GM21717 (cell line): ENCODE data around the gene SEC61A1.

ENCODE experiments used
- ATAC-seq: cut with Tn5 transposase; IDR thresholded peaks from one replicate; pipeline ENCODE4 v1.9.1; 2021; ENCODE audit warnings: mild to moderate bottlenecking, moderate library complexity; ENCODE audit not compliant: unreplicated experiment

The SEC61A1 gene

DNA sequence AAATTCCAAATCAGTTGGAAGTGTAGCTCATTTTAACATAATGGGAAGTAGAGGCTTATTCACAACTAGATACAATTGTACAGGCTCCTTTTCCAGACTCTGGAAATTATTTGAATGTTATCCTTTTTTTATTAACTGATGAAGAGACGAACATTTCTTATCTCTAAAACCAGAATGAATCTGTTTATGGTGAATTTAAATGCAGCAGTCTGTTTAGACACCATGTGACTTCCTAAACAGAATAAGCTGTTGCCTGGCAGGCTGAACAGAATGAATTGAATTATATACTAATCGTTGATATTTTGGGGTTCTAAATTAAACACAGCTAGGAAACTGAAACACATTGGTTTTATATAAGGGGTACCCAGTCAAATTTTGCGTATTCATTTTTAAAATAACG, 4.0 kb downstream of the SEC61A1 start:
- no peak for ATAC-seq

DNA sequence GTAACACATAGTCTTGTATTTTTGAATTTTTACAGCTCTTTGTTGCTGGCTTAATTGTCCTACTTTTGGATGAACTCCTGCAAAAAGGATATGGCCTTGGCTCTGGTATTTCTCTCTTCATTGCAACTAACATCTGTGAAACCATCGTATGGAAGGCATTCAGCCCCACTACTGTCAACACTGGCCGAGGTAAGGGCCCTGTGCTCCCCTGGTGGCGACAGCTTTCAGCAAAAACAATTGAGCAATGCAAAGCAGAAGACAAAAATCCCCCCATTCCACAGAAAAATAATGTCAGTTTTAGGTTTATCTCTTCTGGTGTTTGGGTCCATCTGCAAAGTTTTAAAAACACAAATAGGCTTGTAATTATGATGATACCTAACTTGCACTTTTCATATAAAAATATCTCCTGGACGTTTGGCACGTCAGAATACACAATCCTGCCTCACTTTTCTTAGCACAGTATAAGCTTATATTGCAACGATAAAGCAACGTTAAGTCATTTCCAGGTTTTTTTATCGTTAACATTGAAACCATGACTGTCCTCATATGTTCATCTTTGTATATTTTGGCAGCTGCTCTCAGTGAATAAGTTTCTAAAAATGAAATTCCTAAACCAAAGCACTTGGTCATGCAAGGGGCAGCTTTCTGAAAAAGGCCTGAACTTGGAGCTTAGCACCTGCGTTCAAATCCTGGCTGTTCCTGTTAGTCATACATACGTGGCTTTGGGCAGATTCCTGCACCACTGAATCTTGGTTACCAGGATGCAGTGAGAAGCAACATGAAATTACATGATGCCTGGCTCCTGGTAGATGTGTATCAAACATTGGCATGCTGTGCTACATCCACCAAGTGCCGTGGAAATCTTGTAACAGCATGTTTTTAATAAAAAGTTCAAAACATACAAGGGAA, 8.5 kb downstream of the SEC61A1 start:
- no peak for ATAC-seq

DNA sequence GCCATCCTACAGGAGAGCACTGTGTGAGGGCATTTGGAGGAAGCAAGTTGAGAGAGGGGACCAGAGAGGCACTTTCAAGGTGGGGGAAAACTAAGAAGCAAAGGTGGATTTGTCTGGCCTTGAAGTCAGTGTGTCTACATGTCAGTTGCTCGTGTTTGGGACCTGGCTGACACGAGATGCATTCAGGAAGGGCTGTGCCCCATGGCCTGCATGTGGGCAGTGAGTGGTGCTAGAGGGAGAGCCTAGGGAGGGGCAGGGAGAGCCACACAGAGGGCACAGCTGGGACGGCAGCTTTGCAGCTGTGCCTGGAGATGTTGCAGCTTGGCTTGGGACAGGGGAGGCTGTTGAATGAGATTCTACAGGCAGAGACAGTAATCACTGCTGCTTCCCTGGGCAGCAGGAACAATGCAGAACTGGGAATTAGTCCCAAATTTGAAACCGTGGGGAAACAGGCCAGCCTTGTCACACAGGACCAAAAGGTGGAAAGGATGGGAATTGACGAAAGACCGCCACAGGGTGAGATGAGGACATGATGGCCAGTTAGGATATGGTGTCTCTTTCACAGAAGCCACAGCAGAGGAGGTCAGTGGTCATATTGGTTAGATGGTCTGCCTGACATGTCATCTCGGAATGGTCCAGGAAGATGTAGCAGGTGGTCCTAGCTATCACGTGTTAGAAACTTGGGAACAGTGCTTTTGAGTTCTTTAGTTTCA, 10.0 kb downstream of the SEC61A1 start:
- ATAC-seq = no peak

DNA sequence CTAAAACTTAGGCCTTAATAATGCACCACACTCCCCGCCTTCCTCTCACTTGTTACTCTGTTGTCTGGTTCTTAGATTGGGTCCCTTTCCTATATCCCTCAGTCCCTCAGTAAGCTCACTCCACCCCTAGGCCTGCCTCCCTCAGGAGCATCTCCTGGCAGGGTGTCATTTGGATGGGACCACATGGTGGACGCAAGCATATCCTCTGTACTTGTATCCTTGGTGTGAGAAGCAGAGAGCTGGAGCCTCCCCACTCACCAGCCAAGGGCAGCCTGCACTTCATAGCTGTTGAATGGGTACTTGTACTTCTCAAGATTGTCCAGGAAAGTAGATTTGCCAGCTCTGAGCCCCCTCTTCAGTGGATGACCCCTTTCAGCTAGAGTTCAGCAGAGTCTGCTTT, 11.6 kb downstream of the SEC61A1 start:
- ATAC-seq = no peak

DNA sequence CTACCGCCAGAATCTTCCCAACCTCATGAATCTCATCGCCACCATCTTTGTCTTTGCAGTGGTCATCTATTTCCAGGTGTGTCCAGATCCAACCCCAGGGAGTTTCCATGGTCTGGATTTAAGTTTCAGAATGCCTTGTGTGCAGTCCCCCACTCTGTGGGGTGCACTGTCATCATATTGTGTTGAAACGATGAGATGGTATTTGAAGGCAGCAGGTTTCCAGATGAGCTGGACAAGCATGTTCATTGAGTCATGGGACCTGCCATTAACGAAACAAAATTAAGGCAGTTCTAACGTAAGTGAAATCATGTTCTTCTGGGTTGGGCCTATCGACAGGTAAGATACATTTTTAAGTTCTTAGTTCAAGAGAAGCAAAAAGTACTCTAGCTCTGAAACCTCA, 12.7 kb downstream of the SEC61A1 start:
- ATAC-seq = no peak

DNA sequence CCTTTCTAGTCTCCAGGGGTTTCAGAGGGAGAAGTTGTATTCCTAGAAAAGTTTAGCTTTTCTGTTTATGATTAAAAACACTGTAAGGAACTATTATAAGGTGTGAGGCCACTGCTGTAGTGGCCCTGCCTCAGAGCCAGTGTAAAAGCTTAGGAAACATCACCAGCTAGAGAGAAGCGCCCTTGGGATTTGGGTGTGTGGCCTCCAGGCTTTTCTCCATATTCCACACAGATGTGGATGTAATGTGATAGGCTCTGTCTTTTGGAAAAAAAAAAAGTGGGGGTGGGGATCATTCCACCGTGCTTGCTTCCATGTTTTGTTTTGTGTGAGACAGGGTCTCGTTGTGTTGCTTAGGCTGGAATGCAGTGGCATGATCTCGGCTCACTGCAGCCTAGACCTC, 13.9 kb downstream of the SEC61A1 start:
- no peak for ATAC-seq

DNA sequence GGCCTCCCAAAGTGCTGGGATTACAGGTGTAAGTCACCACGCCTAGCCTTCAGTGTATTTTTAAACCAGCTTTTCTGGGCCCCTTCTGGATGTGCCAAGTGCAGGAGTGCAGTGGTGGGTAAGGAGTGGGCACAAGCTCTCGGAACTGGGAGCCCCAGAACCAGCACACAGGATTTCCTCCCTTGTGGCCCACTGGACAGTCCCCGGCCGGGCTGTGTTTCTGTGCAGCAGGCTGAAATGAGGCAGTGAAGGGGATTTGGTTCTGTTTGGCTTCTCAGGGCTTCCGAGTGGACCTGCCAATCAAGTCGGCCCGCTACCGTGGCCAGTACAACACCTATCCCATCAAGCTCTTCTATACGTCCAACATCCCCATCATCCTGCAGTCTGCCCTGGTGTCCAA, 14.4 kb downstream of the SEC61A1 start:
- ATAC-seq = no peak

DNA sequence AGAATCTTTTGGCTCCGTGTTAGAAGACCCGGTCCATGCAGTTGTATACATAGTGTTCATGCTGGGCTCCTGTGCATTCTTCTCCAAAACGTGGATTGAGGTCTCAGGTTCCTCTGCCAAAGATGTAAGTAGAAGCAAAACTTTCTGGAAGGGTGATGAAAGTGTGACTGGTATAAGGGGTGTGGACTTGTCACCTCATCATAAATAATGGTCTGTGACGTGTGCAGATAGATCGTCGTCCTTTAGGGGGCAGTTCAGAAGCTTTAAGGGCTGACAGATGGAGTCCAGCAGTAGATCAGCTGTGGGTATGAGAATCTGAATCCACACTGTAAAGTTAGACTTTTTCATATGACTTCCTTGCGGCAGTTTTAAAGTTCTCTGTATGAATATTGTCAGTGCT, 15.3 kb downstream of the SEC61A1 start:
- no peak for ATAC-seq

DNA sequence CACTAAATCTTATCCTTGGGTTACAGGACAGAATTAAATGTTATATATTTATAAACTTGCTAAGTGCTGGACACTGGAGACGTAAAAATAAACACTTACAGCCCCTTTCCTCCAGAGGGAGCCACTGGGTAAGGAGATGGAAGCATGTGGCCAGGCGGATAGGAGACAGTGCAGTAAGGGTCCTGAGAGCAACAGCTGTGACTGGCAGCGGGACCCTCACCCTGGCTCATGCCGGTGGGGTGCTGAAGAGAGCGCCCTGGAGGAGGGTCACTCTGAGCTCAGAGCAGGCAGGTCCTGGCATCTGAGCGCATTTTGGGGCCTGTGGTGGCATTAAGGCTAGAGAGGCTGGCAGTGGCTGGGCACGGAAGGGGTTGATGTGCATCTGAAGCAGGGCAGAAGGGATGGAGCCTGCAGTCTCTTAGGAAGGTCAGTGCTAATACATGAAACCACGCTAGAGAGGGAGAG, 16.0 kb downstream of the SEC61A1 start:
- no peak for ATAC-seq

DNA sequence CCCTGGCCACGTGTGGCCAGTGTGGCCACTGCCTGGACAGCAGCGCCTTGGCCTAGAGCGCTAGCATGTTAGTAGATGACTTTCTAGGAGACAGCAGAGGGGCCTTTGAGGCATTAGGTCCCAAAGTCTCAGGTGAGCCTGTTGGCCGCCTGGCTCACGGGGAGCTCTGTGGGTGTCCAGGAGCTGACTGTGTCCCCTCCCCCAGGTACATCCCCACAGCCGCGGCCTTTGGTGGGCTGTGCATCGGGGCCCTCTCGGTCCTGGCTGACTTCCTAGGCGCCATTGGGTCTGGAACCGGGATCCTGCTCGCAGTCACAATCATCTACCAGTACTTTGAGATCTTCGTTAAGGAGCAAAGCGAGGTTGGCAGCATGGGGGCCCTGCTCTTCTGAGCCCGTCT, 17.0 kb downstream of the SEC61A1 start:
- ATAC-seq = no peak

DNA sequence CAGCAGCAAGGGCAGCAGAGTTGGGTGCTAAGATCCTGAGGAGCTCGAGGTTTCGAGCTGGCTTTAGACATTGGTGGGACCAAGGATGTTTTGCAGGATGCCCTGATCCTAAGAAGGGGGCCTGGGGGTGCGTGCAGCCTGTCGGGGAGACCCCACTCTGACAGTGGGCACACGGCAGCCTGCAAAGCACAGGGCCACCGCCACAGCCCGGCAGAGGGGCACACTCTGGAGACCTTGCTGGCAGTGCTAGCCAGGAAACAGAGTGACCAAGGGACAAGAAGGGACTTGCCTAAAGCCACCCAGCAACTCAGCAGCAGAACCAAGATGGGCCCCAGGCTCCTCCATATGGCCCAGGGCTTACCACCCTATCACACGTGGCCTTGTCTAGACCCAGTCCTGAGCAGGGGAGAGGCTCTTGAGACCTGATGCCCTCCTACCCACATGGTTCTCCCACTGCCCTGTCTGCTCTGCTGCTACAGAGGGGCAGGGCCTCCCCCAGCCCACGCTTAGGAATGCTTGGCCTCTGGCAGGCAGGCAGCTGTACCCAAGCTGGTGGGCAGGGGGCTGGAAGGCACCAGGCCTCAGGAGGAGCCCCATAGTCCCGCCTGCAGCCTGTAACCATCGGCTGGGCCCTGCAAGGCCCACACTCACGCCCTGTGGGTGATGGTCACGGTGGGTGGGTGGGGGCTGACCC, 18.8 kb downstream of the SEC61A1 start:
- ATAC-seq = no peak

DNA sequence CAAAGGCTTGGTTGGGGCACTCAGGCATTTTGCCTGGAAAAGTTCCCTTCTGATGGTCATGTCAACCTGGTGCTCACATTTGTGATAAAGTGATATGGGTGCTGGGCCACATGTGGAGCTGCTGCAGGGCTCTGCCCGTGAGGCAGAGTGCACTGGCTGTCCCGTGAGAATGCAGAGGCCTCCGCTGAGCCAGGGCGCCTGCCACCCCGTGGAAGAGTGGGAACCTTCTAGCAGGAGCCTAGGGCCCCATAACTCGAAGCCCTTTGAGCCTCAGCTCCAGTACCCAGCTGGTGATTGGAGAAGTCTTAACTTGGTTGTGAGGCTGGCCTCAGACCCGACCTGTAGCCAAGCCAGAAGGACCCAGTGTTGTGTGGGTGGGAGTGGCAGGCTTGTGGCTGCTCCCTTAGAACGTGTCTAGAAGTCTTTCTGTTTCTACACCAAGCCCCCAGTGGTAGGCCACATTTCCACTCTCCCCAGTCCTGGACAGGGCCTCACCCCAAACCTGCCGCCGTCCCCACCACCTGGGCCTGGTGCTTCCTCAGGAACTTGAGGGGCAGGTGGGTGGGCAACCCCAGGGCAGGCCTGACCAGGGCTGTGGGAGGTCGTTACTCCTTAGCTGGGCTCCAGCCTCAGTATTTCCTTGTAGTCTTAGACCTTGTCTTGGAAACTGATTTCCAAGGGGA, 19.7 kb downstream of the SEC61A1 start:
- no peak for ATAC-seq

DNA sequence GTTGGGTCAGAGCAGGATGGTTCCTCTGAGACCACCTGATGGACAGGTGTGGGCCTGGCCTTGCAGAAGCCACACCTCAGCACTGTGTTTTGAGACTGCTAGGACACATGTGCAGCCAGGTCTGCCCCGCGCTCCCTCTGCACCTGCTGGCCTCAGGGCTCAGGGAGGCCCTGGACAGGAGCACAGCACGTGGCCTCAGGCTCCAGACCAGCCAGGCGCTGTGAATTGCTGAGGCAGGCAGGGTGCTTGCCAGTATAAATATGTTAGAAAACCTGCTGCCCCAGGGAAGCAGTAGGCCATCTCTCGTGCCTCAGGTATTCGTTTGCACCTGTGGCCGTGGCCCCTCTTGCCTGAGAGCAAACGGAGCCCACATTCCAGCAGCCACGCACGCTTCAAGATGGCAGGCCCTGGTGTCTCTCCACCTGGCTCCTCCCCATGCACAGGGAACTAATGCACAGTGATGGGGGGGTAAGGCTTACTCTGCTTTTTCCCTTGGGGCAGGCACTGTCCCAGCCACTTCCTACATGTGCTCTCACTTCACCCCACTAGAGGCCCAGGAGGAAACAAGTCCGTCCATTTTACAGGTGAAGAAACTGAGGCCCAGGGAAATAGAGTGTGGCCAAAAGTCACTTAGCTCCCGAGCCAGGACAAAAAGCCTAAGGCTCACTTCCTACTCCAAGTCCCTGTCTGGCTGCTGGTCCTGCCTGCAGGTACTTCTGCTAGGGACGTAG, 20.4 kb downstream of the SEC61A1 start:
- no peak for ATAC-seq

DNA sequence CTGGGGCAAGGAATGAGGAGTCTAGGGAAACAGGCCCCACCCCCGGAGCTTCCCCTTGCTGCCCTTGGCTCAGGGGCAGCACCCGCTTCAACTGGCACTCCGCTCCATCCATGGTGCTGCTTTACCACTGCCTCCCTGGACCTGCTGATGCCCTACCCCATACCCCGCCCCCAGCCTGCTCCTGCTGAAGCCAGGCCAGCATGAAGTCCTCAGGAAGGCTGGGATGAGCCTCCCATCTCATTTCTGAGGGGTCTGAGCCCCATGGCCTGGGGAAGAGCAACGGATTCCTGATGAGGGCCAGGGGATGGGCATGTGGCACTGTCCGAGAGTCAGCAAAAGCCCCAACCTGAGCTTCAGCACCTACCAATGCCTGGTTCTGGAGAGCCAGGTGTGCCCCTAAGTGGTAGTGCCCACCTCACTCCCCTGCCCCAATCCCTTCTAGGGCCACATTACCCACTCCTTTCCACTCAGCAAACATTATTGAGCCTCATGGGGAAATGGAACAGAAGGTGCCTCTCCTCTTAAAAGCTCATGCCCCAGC, 21.0 kb downstream of the SEC61A1 start:
- ATAC-seq = no peak

DNA sequence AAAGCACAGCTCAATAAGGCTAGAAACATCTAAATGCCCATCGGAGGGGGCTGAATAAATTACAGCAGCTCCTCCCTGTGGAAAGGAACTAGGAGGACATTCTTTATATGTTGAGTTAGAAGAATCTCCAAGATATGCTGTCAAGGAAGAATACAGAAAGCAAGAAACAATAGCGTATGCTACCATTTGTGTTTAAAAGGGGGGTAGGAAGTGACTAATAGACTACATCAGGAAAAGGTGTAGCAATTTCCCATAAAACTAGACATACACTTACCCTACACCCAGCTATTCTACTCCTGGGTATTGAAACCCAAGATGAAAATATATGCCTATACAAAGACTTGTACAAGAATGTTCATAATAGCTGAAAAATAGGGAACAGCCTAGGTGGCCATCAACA, 21.6 kb downstream of the SEC61A1 start:
- no peak for ATAC-seq

DNA sequence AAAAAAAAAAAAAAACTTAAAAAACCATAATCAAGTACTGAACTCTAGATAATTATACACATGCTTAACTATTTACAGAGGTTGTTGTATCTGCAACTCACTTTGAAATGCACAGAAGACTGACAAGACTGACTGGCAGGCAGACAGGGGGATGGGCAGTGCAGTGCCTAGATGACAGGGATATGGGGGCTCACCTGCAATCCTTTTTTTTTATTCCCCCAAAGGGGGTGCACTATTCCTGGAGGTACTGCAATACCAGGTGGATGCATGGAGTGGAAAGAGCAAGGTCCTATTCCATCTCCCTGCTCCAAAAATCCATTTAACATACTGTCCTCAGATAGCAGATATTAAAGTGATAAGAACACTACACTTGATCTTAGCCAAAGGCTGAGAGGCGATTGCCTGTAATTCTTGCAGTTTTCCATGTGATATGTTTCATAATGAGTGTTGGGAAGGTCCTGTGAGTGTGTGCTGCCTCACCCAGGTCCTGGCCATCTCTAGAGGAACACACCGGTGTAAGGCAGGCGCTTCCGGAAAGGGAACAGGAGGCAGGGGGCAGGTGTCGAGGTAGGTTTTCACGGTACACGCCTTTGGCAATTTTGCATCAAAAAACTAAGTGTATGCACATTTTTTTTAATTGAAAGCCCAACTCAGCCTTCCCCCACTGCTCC, 22.7 kb downstream of the SEC61A1 start:
- no peak for ATAC-seq

DNA sequence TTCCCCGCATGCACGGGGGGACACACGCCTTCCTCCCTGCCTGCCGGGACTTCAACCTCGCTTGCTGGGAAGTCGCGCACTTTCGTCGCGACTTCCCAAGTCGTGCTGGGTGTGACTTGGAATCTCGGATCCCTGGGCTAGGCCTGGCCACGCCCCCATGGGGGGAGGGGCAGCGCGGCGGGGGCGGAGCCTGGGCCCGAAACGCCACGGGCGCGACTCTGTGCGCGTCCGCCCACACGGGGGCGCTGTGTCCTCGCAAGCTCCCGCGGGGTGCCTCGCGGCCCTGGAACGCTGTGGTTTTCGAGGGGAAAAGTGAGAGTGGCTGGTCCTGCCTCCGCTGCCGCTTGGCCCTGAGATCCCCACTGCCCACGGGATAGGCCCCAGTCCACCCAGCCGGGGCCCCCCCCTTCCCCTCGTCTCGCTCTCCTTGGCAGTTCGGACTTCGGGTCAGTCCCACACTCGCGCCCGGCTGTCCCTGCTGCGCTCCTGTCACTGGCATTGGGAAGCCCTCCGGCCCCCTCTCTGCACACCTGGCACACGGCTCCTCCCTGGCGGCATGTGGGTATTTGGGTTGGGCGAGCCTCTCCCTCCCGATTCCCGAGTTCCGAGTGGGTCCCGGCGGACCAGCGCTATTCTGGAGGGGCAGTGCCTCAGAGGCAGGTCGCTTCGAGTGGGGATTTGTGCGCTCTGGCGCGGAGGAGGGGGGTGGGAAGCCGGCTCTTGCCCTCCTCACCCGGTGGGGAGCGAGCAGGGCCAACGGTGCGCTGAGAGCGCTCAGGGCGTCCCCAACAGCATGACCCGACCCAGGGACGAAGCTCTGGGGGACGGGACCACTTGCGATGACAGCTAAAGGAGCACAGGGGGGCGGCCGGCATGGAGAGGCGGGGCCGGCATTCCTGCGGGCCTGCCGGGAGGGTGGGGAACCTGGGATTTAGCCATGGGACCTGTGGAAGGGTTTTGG, 23.6 kb downstream of the SEC61A1 start:
- ATAC-seq = no peak

DNA sequence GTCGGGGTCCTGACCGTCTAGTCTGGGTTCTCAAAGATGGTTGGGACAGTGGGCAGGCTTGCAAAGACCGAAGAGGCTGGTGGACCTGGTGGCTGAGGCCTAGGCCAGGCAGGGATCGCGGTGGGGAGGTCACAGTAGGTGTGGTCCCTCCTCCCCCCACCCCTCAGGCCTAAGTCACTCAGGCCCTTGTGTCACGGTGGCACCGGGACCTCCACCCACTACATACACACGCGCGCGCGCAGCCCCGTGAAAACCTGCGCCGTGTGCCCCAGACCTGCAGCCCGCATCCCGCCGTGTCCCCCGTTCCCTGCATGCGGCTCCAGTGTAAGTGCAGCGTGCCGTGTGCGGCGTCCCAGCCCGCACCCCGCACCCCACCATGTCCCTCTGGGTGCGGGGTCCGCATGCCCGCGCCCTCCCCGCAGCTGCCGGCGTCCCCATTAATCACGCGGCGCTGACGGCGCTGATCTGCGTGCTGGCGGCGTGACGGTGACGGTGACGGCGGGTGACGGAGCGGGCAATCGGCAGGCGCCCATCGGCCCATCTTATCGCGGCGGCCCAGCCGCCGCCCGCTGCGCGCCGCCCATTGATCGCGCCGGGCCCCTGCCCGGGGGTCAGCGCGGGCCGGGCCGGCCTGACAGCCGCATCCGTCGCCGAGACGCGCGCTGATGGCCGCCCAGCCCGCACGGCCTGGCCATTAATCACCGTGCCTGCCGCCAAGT, 24.4 kb downstream of the SEC61A1 start:
- no peak for ATAC-seq
